Measurements from ENCODE around the gene PES1. TPM values are rescaled to one million over a fixed set of nuclear protein-coding genes. Genes with fewer than 3 reads are reported as not detected.
A peak's percentile ranks its signal among the peaks of the same experiment; 100 is the strongest.

PES1 gene
- polyA plus RNA-seq, 1 donor from 2014 or later: 36.3 TPM

DNA sequence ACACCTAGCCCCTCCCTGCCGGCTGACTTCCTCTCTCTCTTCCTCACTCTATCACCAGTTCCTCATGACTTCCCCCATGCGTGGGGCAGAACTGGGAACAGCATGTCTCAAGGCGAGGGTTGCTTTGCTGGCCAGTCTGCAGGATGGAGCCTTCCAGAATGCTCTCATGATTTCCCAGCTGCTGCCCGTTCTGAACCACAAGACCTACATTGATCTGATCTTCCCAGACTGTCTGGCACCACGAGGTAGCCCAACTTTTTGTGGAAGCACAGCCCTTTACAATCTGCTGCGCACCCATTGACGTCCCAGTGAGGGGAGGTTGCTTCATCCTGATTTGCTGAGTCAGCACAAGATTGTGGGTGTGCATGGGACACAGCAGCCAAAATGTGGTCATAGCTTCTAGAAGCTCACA, 23.8 kb upstream of the PES1 start:
- Mint-ChIP-seq H3K27ac (peak overlapping the region in 1 of 3 donors; percentile 88), H3K36me3 (no peaks in the 10 kb centered on the region), H3K4me3 (peak overlapping the region in 1 of 4 donors; percentile 83), H3K4me1 (peaks cover under 1 to 2% (median 1%) of the 10 kb centered on the region in 3 donors), H3K27me3 (peaks cover 7% of the 10 kb centered on the region), H3K9me3 (no peaks in the 10 kb centered on the region)

DNA sequence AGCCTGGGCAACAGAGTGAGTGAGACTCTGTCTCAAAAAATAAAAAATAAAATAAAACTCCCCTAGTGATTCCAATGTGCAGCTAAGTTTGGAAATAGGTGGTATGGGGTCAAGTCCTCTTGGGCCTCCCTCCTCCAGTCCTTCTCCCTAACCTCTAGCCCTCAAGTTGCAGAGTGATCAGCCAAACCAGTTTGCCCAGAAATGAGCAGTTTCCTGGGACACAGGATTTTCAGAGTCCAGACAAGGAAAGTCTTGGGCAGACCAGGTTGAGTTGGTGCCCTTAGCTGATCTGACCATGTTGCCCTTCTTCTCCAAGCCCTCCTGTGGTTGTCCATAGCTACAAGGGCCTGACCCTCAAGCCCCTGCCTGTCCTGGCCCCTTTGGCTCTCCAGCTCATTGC, 23.2 kb upstream of the PES1 start:
- Mint-ChIP-seq H3K4me1 (peaks cover 1 to 6% (median 2%) of the 10 kb centered on the region in 3 donors), H3K4me3 (no peak overlapping the region), H3K9me3 (no peaks in the 10 kb centered on the region), H3K27ac (no peak overlapping the region), H3K36me3 (no peaks in the 10 kb centered on the region), H3K27me3 (peaks cover 9% of the 10 kb centered on the region)

GRCh38 chr22:30614268-30614667, 22.6 kb upstream of the PES1 start:
- Mint-ChIP-seq H3K9me3 (no peaks in the 10 kb centered on the region), H3K4me1 (peaks cover 4 to 8% (median 5%) of the 10 kb centered on the region in 3 donors), H3K27ac (no peak overlapping the region), H3K27me3 (peaks cover 11% of the 10 kb centered on the region), H3K36me3 (no peaks in the 10 kb centered on the region), H3K4me3 (no peak overlapping the region)

- peaks cover 8 to 14% (median 13%) of the 10 kb centered on the region in 3 donors for H3K4me1 Mint-ChIP-seq
- no peaks in the 10 kb centered on the region for H3K9me3 Mint-ChIP-seq
- no peak overlapping the region for H3K4me3 Mint-ChIP-seq
- no peaks in the 10 kb centered on the region for H3K36me3 Mint-ChIP-seq
- H3K27me3 Mint-ChIP-seq: peaks cover 12% of the 10 kb centered on the region
- H3K27ac Mint-ChIP-seq: no peak overlapping the region
Observed at GRCh38 chr22:30612789-30613188, 21.1 kb upstream of the PES1 start.

GRCh38 chr22:30611197-30611596, 19.5 kb upstream of the PES1 start:
- Mint-ChIP-seq H3K9me3 (no peaks in the 10 kb centered on the region), H3K27me3 (peaks cover 12% of the 10 kb centered on the region), H3K36me3 (no peaks in the 10 kb centered on the region), H3K27ac (no peak overlapping the region), H3K4me1 (peaks cover 14 to 19% (median 15%) of the 10 kb centered on the region in 3 donors), H3K4me3 (no peak overlapping the region)

GRCh38 chr22:30610299-30610698, 18.6 kb upstream of the PES1 start:
- peaks cover 12% of the 10 kb centered on the region for H3K27me3 Mint-ChIP-seq
- H3K9me3 Mint-ChIP-seq: no peaks in the 10 kb centered on the region
- H3K27ac Mint-ChIP-seq: no peak overlapping the region
- no peak overlapping the region for H3K4me3 Mint-ChIP-seq
- peaks cover 15 to 25% (median 20%) of the 10 kb centered on the region in 3 donors for H3K4me1 Mint-ChIP-seq
- H3K36me3 Mint-ChIP-seq: no peaks in the 10 kb centered on the region

DNA sequence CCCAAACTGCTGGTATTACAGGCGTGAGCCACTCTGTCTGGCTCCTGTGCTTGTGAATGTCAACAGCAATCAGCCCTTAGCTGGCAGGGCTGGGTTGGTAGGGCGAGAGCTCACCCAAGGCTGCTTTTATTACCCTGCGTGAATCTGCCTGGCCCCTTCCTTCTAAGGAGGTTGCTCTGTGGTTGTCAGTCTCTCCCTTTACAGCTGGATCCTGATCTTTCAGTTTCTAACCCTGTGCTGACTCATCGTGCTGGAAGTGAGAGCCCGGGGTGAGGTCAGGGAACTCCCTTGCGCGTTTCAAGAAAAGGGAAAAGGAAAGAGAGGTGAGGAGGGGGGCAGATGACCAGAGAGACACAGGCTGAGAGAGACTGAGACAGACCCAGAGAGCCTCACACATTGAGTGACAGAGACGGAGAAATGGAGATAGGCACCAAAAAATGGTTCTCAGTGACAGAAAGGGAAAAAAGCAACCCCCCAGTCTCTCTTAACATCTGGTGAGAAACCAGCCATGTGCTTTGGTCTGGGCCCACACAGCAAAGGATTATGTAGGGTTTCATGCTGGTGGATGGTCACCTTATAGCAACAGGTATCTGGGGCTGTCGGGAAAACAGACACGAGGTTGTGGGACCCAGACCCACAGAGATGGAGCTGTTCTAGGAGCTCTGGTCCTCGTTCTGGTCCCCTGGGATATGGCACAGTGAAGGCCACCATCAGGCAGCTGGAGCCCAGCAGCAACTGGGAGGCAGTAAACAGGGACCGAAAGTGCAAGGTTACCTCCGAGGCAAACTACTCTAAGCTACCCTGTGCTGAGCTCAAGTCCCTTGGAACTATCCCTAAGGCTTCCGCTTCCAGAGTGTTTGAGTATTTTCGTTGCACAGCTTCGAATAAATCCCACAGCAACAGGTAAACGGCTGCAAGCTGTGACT, 17.8 kb upstream of the PES1 start:
- no peaks in the 10 kb centered on the region for H3K36me3 Mint-ChIP-seq
- peak overlapping the region in 3 of 4 donors; percentile 30 to 76 (median 73) for H3K4me3 Mint-ChIP-seq
- H3K27me3 Mint-ChIP-seq: peaks cover 12% of the 10 kb centered on the region
- peak overlapping the region in 1 of 3 donors; percentile 50 for H3K27ac Mint-ChIP-seq
- H3K4me1 Mint-ChIP-seq: peaks cover 15 to 25% (median 21%) of the 10 kb centered on the region in 3 donors
- H3K9me3 Mint-ChIP-seq: no peaks in the 10 kb centered on the region

DNA sequence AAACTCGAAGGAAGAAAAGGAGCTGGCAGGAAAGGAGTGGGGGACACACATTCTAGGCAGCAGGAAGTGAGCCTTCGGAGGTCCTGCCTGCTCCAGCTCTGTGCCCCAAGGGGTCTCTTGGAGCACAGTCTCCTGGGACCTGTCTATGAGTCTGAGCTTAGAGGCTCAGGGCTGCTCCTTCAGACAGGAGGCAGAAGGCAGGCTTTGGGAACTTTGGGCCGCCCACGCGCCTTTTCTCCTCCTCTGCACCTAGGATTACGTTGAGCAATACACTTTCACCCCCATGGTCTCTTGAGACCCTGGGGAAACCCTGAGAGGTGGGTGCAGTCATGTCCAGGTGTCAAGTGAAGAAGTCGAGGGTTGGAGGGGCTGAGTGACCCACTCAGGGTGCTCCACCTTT, 16.2 kb upstream of the PES1 start:
- Mint-ChIP-seq H3K4me3 (no peak overlapping the region), H3K27ac (peak overlapping the region in 1 of 3 donors; percentile 76), H3K36me3 (no peaks in the 10 kb centered on the region), H3K9me3 (no peaks in the 10 kb centered on the region), H3K4me1 (peaks cover 15 to 25% (median 21%) of the 10 kb centered on the region in 3 donors), H3K27me3 (peaks cover 10% of the 10 kb centered on the region)

- peak overlapping the region in 1 of 3 donors; percentile 76 for H3K27ac Mint-ChIP-seq
- H3K27me3 Mint-ChIP-seq: peaks cover 10% of the 10 kb centered on the region
- peaks cover 15 to 25% (median 21%) of the 10 kb centered on the region in 3 donors for H3K4me1 Mint-ChIP-seq
- H3K9me3 Mint-ChIP-seq: no peaks in the 10 kb centered on the region
- H3K4me3 Mint-ChIP-seq: peak overlapping the region; percentile 17 to 93 (median 86)
- H3K36me3 Mint-ChIP-seq: no peaks in the 10 kb centered on the region
Observed at GRCh38 chr22:30607300-30607930, 15.7 kb upstream of the PES1 start.

DNA sequence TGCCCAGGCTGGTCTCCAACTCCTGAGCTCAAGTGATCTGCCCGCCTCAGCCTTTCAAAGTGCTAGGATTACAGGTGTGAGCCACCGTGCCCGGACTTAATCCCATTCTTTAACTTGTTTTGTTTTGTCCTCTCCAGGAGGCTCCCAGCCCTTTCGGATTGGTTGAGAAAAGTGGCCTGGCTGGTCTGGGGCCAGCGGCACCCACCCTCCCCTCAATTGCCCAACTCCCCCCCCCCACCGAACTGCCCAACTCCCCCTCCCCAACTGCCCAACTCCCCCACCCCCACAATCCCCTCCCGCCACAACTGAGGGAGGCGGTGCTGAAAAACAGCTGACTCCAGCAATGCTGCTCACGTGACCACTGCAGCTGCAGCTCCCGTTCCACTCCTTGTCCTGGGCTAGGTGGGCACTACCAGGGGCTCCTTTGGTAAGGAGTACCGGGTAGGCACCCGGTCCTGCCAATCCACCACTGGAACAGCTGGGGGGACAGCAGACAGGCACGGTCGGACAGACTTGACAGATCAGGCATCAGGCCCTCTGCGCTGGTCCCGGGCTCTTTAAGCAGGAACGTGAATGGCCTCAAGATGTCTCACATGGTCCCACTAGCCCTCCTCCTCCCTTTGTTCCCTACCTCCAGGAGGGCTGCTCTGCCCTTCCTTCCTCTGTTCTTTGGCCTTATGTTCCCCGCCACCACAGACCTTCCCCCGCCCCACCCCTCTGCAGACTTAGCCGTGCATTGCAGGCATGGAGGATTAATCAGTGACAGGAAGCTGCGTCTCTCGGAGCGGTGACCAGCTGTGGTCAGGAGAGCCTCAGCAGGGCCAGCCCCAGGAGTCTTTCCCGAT, 15.0 kb upstream of the PES1 start, which contains the start of gene TCN2:
TCN2 (plus strand) TSS at position 720 of the 845 bp plus-strand sequence. CDS start 158 bp downstream, outside the sequence.
- no peaks in the 10 kb centered on the region for H3K9me3 Mint-ChIP-seq
- H3K27me3 Mint-ChIP-seq: peaks cover 10% of the 10 kb centered on the region
- peaks cover 17 to 25% (median 21%) of the 10 kb centered on the region in 3 donors for H3K4me1 Mint-ChIP-seq
- no peaks in the 10 kb centered on the region for H3K36me3 Mint-ChIP-seq
- peak within 1 kb of the TSS; percentile 17 to 93 (median 86) for H3K4me3 Mint-ChIP-seq
- peak within 1 kb of the TSS in 1 of 3 donors; percentile 76 for H3K27ac Mint-ChIP-seq

DNA sequence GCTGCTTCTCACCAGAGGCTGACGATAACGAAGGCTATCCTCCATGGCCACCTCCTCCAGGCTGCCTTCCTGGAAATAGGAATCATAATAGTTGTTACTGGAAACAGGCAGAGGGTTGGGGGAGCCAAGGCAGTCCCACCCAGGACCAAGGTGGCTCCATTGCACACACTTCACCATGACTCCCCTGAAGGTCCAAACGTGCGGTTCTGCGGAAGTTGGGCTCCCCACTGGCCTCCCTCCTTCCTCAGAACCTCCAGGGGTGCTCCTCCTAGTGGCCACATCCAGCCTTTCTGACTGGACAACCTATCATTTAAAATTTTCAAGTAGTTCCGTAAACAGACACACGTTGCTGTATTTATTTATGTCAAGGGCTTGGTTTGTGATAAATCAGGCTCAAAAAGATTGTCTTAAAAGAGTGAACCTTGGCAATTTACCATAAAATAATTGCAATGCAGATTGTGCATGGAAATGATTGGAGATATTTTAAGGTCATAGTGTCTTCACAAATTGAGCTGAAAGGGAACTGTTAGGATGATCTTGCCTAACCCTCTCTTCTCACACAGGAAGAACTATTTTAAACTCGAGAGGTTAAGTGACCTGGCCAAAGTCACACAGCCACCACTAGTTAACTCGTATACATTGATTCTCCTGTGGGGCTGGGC, 13.9 kb upstream of the PES1 start:
- Mint-ChIP-seq H3K27ac (no peak overlapping the region), H3K4me1 (peaks cover 15 to 25% (median 21%) of the 10 kb centered on the region in 3 donors), H3K27me3 (peaks cover 5% of the 10 kb centered on the region), H3K4me3 (peak overlapping the region in 3 of 4 donors; percentile 70 to 81 (median 74)), H3K9me3 (no peaks in the 10 kb centered on the region), H3K36me3 (no peaks in the 10 kb centered on the region)

GRCh38 chr22:30604723-30605122, 13.0 kb upstream of the PES1 start:
- Mint-ChIP-seq H3K27ac (no peak overlapping the region), H3K9me3 (no peaks in the 10 kb centered on the region), H3K27me3 (peaks cover 3% of the 10 kb centered on the region), H3K4me3 (no peak overlapping the region), H3K4me1 (peaks cover 15 to 25% (median 15%) of the 10 kb centered on the region in 3 donors), H3K36me3 (no peaks in the 10 kb centered on the region)

- Mint-ChIP-seq H3K4me1 (peaks cover 8 to 17% (median 10%) of the 10 kb centered on the region in 3 donors), H3K4me3 (peak overlapping the region in 1 of 4 donors; percentile 48), H3K9me3 (no peaks in the 10 kb centered on the region), H3K36me3 (no peaks in the 10 kb centered on the region), H3K27ac (peak overlapping the region in 2 of 3 donors; percentile 3 to 60), H3K27me3 (no peaks in the 10 kb centered on the region)
Observed at GRCh38 chr22:30603801-30604200, 12.1 kb upstream of the PES1 start.

DNA sequence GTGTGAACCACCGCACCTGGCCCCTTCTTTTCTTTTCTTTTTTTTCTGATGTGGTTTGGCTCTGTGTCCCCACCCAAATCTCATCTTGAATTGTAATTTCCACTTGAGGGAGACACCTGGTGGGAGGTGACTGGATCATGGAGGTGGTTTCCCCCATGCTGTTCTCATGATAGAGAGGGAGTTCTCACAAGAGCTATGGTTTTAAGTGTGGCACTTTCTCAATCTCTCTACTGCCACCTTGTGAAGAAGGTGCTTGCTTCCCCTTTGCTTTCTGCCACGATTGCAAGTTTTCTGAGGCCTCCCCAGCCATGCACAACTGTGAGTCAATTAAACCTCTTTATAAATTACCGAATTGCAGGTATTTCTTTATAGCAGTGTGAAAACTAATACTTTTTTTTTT, 10.3 kb upstream of the PES1 start:
- H3K9me3 Mint-ChIP-seq: no peaks in the 10 kb centered on the region

More for the DNA sequence above, 10.3 kb upstream of the PES1 start:
- no peak overlapping the region for H3K27ac Mint-ChIP-seq
- H3K4me3 Mint-ChIP-seq: no peak overlapping the region
- no peaks in the 10 kb centered on the region for H3K27me3 Mint-ChIP-seq
- peaks cover 5 to 7% (median 7%) of the 10 kb centered on the region in 3 donors for H3K4me1 Mint-ChIP-seq
- no peaks in the 10 kb centered on the region for H3K36me3 Mint-ChIP-seq
